IMR-90 (cell line): ENCODE results near the gene KYAT1. TPM values are rescaled to one million over a fixed set of nuclear protein-coding genes. Genes with fewer than 3 reads are reported as not detected.

Experiments used
- BHLHE40 ChIP-seq: fragments of 150-350 bp; IDR thresholded peaks from 2 replicates; pipeline ENCODE4 v1.6.1; 2016; ENCODE audit warnings: mild to moderate bottlenecking, low read depth, low read length
- CHD1 ChIP-seq: IDR thresholded peaks from 2 replicates; pipeline ENCODE4 v1.6.1; 2012; ENCODE audit warnings: low read depth, low read length, improper control_type of control experiment
- ELK1 ChIP-seq: fragments of 150-350 bp; IDR thresholded peaks from 2 replicates; pipeline ENCODE4 v1.6.1; 2016; ENCODE audit warnings: low read depth, mild to moderate bottlenecking, low read length, moderate library complexity, borderline replicate concordance
- MAFK ChIP-seq: IDR thresholded peaks from 2 replicates; pipeline ENCODE4 v1.6.1; 2012; ENCODE audit warnings: low read depth, low read length, improper control_type of control experiment
- MAZ ChIP-seq: IDR thresholded peaks from 2 replicates; pipeline ENCODE4 v1.6.1; 2012; ENCODE audit warnings: low read depth, mild to moderate bottlenecking, low read length, improper control_type of control experiment, moderate library complexity, borderline replicate concordance
- NFE2L2 ChIP-seq: fragments of 150-350 bp; IDR thresholded peaks from 2 replicates; pipeline ENCODE4 v1.6.1; 2016; ENCODE audit warnings: low read depth, mild to moderate bottlenecking, low read length
- polyA plus RNA-seq, 3 experiments: library from polyadenylated mRNA; depleted of rRNA; stranded (reverse); fragments of >200 nt; gene quantifications; 2 replicates each; pipeline ENCODE4 v1.2.3, GENCODE V29; 2012; ENCODE audit warnings: low replicate concordance in 1 of 3
- total RNA-seq: library from RNA; depleted of rRNA; stranded (reverse); fragments of >200 nt; gene quantifications from 2 replicates; pipeline ENCODE4 v1.2.3, GENCODE V29; 2012

Gene KYAT1
- total and polyA plus RNA-seq, 2 of the 4 experiments (the other 2 are of a cell fraction), result 6.8 to 9.5 TPM

GRCh38 chr9:128818099-128818838, 63.5 kb downstream of the KYAT1 start, which contains the start of gene ENDOG (continued):
- TF ChIP-seq MAFK (no peak), ELK1 (no peak), MAZ (peak; percentile 46; the same call in 1 of the 2 replicates), BHLHE40 (peak; percentile 10; the same call in 1 of the 2 replicates), NFE2L2 (no peak), CHD1 (no peak)
